Neural progenitor cell (in vitro differentiated cells): Measurements from ENCODE around the gene CHD5.

Experiments used
- CTCF ChIP-seq: fragments of 200-600 bp; sonication (generic); IDR thresholded peaks from 2 replicates; pipeline ENCODE4 v1.5.1; 2017; ENCODE audit warnings: antibody characterized with exemption, mild to moderate bottlenecking
- EZH2 ChIP-seq: fragments of 200-600 bp; sonication (generic); IDR thresholded peaks from 2 replicates; pipeline ENCODE4 v1.6.1; 2017; ENCODE audit warnings: antibody characterized with exemption, mild to moderate bottlenecking, moderate library complexity

- no peak for TF ChIP-seq CTCF
- no peak for TF ChIP-seq EZH2
Observed at GRCh38 chr1:6126028-6126427, 54.1 kb downstream of the CHD5 start.
